MM.1S (cell line): Measurements from ENCODE around the gene SEC24C.

Experiments used
- DNase-seq: peaks from one replicate; pipeline ENCODE4 v3.0.0-alpha.2; 2015
- H2AFZ ChIP-seq: fragments of 300-600 bp; sonication (generic); 2 replicates; pipeline ENCODE4 v1.6.0; 2016; ENCODE audit warnings: antibody characterized with exemption, low read length
- H3F3A ChIP-seq: fragments of 300-600 bp; sonication (generic); 2 replicates; pipeline ENCODE4 v1.6.1; 2016; ENCODE audit warnings: mild to moderate bottlenecking, antibody characterized with exemption, low read length, moderate library complexity, mixed read lengths; ENCODE audit not compliant: insufficient read depth
- H3K27ac ChIP-seq: fragments of 300-600 bp; sonication (generic); 2 replicates; pipeline ENCODE4 v1.5.1; 2016; ENCODE audit warnings: mild to moderate bottlenecking, low read length
- H3K27me3 ChIP-seq: fragments of 300-600 bp; sonication (generic); replicated peaks from 2 replicates; pipeline ENCODE4 v1.6.0; 2016; ENCODE audit warnings: low read length; ENCODE audit not compliant: insufficient read depth
- H3K36me3 ChIP-seq: fragments of 300-600 bp; sonication (generic); replicated peaks from 2 replicates; pipeline ENCODE4 v1.6.1; 2016; ENCODE audit warnings: mild to moderate bottlenecking, low read length, mixed read lengths; ENCODE audit not compliant: insufficient read depth
- H3K4me1 ChIP-seq: fragments of 300-600 bp; sonication (generic); 2 replicates; pipeline ENCODE4 v1.6.1; 2016; ENCODE audit warnings: low read length, mixed read lengths
- H3K4me2 ChIP-seq: fragments of 300-600 bp; sonication (generic); 2 replicates; pipeline ENCODE4 v1.6.0; 2016; ENCODE audit warnings: low read depth, low read length
- H3K4me3 ChIP-seq: fragments of 300-600 bp; sonication (generic); 2 replicates; pipeline ENCODE4 v1.5.1; 2016; ENCODE audit warnings: low read length, mixed read lengths
- H3K79me2 ChIP-seq: fragments of 300-600 bp; sonication (generic); 2 replicates; pipeline ENCODE4 v1.6.1; 2016; ENCODE audit warnings: mixed run types, low read length, mixed read lengths
- H3K9ac ChIP-seq: fragments of 300-600 bp; sonication (generic); 2 replicates; pipeline ENCODE4 v1.6.1; 2016; ENCODE audit warnings: low read length, mixed read lengths
- H3K9me2 ChIP-seq: fragments of 300-600 bp; sonication (generic); replicated peaks from 2 replicates; pipeline ENCODE4 v1.6.1; 2016; ENCODE audit warnings: mild to moderate bottlenecking, low read length, mixed read lengths; ENCODE audit not compliant: insufficient read depth
- H3K9me3 ChIP-seq: fragments of 300-600 bp; sonication (generic); replicated peaks from 2 replicates; pipeline ENCODE4 v1.6.1; 2016; ENCODE audit warnings: mild to moderate bottlenecking, low read length, mixed read lengths; ENCODE audit not compliant: insufficient read depth
- H4K20me1 ChIP-seq: fragments of 300-600 bp; sonication (generic); 2 replicates; pipeline ENCODE4 v1.6.1; 2016; ENCODE audit warnings: mild to moderate bottlenecking, low read length, moderate library complexity, mixed read lengths; ENCODE audit not compliant: insufficient read depth
- EZH2 ChIP-seq: fragments of 300-600 bp; sonication (generic); optimal IDR thresholded peaks from 2 replicates; pipeline ENCODE3; 2017; ENCODE audit warnings: low read depth, mild to moderate bottlenecking, antibody characterized with exemption, low read length, mixed read lengths
- EZH2phosphoT487 ChIP-seq: fragments of 300-600 bp; sonication (generic); IDR thresholded peaks from 2 replicates; pipeline ENCODE4 v1.6.1; 2018; ENCODE audit warnings: antibody characterized with exemption, low read length
- TF ChIP-seq, protein P1 (sequence below): fragments of 300-600 bp; sonication (generic); IDR thresholded peaks from 2 replicates; pipeline ENCODE4 v1.5.1; 2016; ENCODE audit warnings: antibody characterized with exemption, low read length, mixed read lengths

Gene SEC24C

GRCh38 chr10:73782749-73783085, 38.5 kb downstream of the SEC24C start:
- no peak overlapping the region for H3K27ac ChIP-seq

DNA sequence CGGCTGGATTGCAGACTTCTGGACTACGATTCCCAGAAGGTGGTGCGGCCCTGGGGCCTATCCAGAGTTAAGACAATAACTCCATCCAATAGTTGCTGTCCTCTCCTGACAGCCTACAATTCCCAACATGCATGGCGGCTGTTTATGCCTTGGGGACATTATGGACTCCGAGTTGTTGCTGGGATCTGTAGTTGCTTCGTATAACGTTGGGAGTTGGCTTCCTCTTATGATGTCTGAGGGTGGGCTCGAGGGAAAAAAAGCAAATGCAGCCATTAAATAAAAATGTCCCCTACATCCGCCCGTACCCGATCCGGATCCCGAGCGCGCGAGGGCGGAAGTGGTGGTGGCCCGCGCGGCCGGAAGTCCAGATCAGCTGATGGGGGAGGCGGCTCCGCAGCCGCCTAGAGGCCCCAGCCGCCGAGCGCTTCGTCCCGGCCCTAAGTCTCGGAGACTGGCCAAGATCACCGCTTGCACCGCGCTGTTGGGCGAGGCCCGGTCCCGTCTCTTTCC, 41.1 kb downstream of the SEC24C start, which contains the start of gene ZSWIM8:
TSS of gene ZSWIM8 (plus strand) at position 396 of the 510 bp plus-strand sequence. CDS start 273 bp downstream, outside the sequence.
- no peaks in the 10 kb centered on the region for H3K9me2 ChIP-seq
- H3K4me3 ChIP-seq, result peak within 1 kb of the TSS; percentile 85
- H2AFZ ChIP-seq, result peak within 1 kb of the TSS; percentile 64
- peaks cover 70% of the 10 kb centered on the region for H3K79me2 ChIP-seq
- H3K9ac ChIP-seq, result peak within 1 kb of the TSS; percentile 63
- peak; percentile 94 for DNase-seq
- H4K20me1 ChIP-seq, result peaks cover 2% of the 10 kb centered on the region; the same call in 1 of the 2 replicates
- no peaks in the 10 kb centered on the region for H3K9me3 ChIP-seq
- peak within 1 kb of the TSS; percentile 89 for H3K4me2 ChIP-seq
- no peaks in the 10 kb centered on the region for H3K27me3 ChIP-seq
- peaks cover 15% of the 10 kb centered on the region for H3K4me1 ChIP-seq
- peak within 1 kb of the TSS; percentile 49; the same call in 1 of the 2 replicates for H3K27ac ChIP-seq
- peaks cover 4% of the 10 kb centered on the region for H3F3A ChIP-seq
- TF ChIP-seq EZH2phosphoT487 (no peak), EZH2 (no peak)
- TF ChIP-seq, protein P1, sequence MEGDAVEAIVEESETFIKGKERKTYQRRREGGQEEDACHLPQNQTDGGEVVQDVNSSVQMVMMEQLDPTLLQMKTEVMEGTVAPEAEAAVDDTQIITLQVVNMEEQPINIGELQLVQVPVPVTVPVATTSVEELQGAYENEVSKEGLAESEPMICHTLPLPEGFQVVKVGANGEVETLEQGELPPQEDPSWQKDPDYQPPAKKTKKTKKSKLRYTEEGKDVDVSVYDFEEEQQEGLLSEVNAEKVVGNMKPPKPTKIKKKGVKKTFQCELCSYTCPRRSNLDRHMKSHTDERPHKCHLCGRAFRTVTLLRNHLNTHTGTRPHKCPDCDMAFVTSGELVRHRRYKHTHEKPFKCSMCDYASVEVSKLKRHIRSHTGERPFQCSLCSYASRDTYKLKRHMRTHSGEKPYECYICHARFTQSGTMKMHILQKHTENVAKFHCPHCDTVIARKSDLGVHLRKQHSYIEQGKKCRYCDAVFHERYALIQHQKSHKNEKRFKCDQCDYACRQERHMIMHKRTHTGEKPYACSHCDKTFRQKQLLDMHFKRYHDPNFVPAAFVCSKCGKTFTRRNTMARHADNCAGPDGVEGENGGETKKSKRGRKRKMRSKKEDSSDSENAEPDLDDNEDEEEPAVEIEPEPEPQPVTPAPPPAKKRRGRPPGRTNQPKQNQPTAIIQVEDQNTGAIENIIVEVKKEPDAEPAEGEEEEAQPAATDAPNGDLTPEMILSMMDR, result no peak
- H3K36me3 ChIP-seq, result no peaks in the 10 kb centered on the region

More at GRCh38 chr10:73782749-73783085, 38.5 kb downstream of the SEC24C start:
- Histone ChIP-seq H3K4me3 (peak overlapping the region; percentile 95), H3K27me3 (no peaks in the 10 kb centered on the region), H3K79me2 (peaks cover 73% of the 10 kb centered on the region), H3K9ac (peak overlapping the region; percentile 82), H3K4me2 (peak overlapping the region; percentile 96), H3K36me3 (no peaks in the 10 kb centered on the region), H2AFZ (no peak overlapping the region), H3F3A (peaks cover 4% of the 10 kb centered on the region), H3K9me3 (no peaks in the 10 kb centered on the region), H3K9me2 (no peaks in the 10 kb centered on the region), H4K20me1 (no peaks in the 10 kb centered on the region), H3K4me1 (peaks cover 15% of the 10 kb centered on the region)
- TF ChIP-seq EZH2 (no peak), EZH2phosphoT487 (no peak)
- no peak for DNase-seq

DNA sequence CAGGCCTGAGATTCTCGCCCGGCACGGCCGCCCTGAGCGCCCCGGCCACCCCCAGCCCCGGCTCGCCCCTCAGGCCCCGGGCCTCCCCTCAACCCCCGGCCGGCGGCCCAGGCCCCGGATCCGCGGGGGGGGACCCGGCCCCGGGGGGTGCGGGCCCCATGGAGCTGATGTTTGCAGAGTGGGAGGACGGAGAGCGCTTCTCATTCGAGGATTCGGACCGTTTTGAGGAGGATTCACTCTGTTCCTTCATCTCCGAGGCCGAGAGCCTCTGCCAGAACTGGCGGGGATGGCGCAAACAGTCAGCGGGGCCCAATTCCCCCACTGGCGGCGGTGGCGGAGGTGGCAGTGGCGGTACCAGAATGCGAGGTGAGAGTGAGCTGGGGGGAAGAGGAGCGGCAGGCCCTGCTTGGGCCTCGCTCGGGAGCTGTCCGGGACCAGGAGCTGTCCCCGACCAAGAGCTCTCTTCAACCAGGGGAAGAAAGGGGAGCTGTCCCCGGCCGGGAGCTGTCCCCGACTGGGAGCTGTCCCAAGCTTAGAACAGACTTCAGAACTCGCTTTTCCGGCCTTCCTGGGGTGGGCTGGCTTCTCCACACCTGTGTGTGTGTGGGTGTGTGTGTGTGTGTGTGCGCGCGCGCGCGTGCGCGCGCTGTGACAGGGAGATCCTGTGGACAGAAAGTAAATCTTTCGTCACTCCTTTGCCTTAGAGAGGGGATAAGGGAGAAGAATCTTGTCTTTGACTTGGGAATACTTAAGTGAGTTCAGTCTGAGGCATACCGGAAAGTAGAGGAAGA, 41.7 kb downstream of the SEC24C start:
- peaks cover 63% of the 10 kb centered on the region for H3K79me2 ChIP-seq
- H3K36me3 ChIP-seq, result no peaks in the 10 kb centered on the region
- H3K4me2 ChIP-seq, result peak overlapping the region; percentile 89
- TF ChIP-seq, protein P1, result peak; percentile 15; the same call in 1 of the 2 replicates
- TF ChIP-seq EZH2, result no peak
- peak; percentile 41 for DNase-seq
- peak overlapping the region; percentile 85 for H3K4me3 ChIP-seq
- H3K9me2 ChIP-seq, result no peaks in the 10 kb centered on the region
- peaks cover 4% of the 10 kb centered on the region for H3F3A ChIP-seq
- peak overlapping the region; percentile 63 for H3K9ac ChIP-seq
- peak overlapping the region; percentile 29; the same call in 1 of the 2 replicates for H3K27ac ChIP-seq
- no peaks in the 10 kb centered on the region for H3K9me3 ChIP-seq
- H3K4me1 ChIP-seq, result peaks cover 11% of the 10 kb centered on the region
- H4K20me1 ChIP-seq, result peaks cover 2% of the 10 kb centered on the region; the same call in 1 of the 2 replicates
- H3K27me3 ChIP-seq, result no peaks in the 10 kb centered on the region
- peak overlapping the region; percentile 64 for H2AFZ ChIP-seq
